GM12892 (cell line): ENCODE data around the gene IL2RA.

Experiments
- POLR2A ChIP-seq: IDR thresholded peaks from 2 replicates; pipeline ENCODE4 v1.6.1; 2011; ENCODE audit warnings: low read depth, low read length, control low read depth
- POLR2AphosphoS5 ChIP-seq: IDR thresholded peaks from 2 replicates; pipeline ENCODE4 v1.6.1; 2011; ENCODE audit warnings: low read depth, low read length, control low read depth
- TAF1 ChIP-seq: IDR thresholded peaks from 2 replicates; pipeline ENCODE4 v1.6.1; 2011; ENCODE audit warnings: low read depth, mild to moderate bottlenecking, control low read depth, low read length, borderline replicate concordance

GRCh38 chr10:6055929-6056328, 6.2 kb downstream of the IL2RA start:
- TF ChIP-seq POLR2A (no peak), POLR2AphosphoS5 (no peak), TAF1 (no peak)
